ENCODE measurements around the gene ADAMTSL3.

ADAMTSL3 gene

DNA sequence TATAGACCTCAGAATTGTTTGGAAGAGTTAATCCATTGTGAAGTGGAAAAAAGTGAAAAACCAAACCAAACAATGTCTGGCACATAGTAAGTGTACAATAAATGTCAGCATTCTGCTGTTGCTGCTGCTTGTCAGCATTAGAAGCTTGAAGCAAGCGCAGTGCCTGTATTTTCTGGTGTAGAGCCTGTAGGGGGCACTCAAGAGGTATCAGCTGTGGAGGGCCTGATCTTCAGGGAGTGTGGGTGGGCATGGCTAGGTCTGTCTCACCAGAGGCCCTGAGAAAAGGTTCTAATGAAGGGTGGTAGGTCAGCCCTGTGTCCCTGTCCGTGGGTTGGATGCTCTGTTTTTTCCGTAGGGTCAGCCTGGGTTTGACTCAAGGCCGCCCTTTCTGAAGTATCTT lies 3.6 kb downstream of the ADAMTSL3 start:
- H3K9me3 ChIP-seq (ENCODE audit: control insufficient read depth, insufficient read depth, low read length), result no peaks in the 10 kb centered on the region; the same call in 1 of the 2 replicates
- H3K9me2 ChIP-seq (replicated peaks; ENCODE audit: control insufficient read depth, low read length), result no peaks in the 10 kb centered on the region
- H3K4me2 ChIP-seq (ENCODE audit: low read length), result no peak overlapping the region
- no peaks in the 10 kb centered on the region for H3K36me3 ChIP-seq (ENCODE audit: control insufficient read depth, low read length)
- TF ChIP-seq EZH2phosphoT487 (IDR thresholded peaks at IDR 0.05; ENCODE audit: borderline replicate concordance, low read length), result no peak
- TF ChIP-seq, protein P1, sequence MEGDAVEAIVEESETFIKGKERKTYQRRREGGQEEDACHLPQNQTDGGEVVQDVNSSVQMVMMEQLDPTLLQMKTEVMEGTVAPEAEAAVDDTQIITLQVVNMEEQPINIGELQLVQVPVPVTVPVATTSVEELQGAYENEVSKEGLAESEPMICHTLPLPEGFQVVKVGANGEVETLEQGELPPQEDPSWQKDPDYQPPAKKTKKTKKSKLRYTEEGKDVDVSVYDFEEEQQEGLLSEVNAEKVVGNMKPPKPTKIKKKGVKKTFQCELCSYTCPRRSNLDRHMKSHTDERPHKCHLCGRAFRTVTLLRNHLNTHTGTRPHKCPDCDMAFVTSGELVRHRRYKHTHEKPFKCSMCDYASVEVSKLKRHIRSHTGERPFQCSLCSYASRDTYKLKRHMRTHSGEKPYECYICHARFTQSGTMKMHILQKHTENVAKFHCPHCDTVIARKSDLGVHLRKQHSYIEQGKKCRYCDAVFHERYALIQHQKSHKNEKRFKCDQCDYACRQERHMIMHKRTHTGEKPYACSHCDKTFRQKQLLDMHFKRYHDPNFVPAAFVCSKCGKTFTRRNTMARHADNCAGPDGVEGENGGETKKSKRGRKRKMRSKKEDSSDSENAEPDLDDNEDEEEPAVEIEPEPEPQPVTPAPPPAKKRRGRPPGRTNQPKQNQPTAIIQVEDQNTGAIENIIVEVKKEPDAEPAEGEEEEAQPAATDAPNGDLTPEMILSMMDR (IDR thresholded peaks at IDR 0.05; ENCODE audit: low read depth, low read length, poor library complexity, severe bottlenecking), result peak; percentile 37
- H3K79me2 ChIP-seq (ENCODE audit: control insufficient read depth, low read length), result no peaks in the 10 kb centered on the region
- no peak overlapping the region for H3K4me3 ChIP-seq (ENCODE audit: low read length)
- no peaks in the 10 kb centered on the region for H3K27me3 ChIP-seq (ENCODE audit: control insufficient read depth, low read length)
- H4K20me1 ChIP-seq (ENCODE audit: control insufficient read depth, insufficient read depth, low read depth, low read length), result no peaks in the 10 kb centered on the region
- no peak overlapping the region for H3K27ac ChIP-seq (ENCODE audit: low read depth, low read length)
- no peaks in the 10 kb centered on the region for H3F3A ChIP-seq (ENCODE audit: control insufficient read depth, insufficient read depth)
- H3K4me1 ChIP-seq (ENCODE audit: control insufficient read depth, low read length), result no peaks in the 10 kb centered on the region

- no peaks in the 10 kb centered on the region for H3K4me1 ChIP-seq (ENCODE audit: control insufficient read depth, low read length)
Measured at GRCh38 chr15:83658430-83659416, 4.8 kb downstream of the ADAMTSL3 start.

GRCh38 chr15:83659417-83659812 lies 5.5 kb downstream of the ADAMTSL3 start:
- H3K79me2 ChIP-seq (ENCODE audit: control insufficient read depth, low read length), result no peaks in the 10 kb centered on the region
- no peaks in the 10 kb centered on the region for H3K4me1 ChIP-seq (ENCODE audit: control insufficient read depth, low read length)
- no peaks in the 10 kb centered on the region for H4K20me1 ChIP-seq (ENCODE audit: control insufficient read depth, insufficient read depth, low read depth, low read length)
- no peak overlapping the region for H3K4me3 ChIP-seq (ENCODE audit: low read length)
- no peaks in the 10 kb centered on the region for H3K9me2 ChIP-seq (replicated peaks; ENCODE audit: control insufficient read depth, low read length)
- no peaks in the 10 kb centered on the region for H3K36me3 ChIP-seq (ENCODE audit: control insufficient read depth, low read length)
- TF ChIP-seq EZH2phosphoT487 (IDR thresholded peaks at IDR 0.05; ENCODE audit: borderline replicate concordance, low read length), result no peak
- TF ChIP-seq, protein P1 (IDR thresholded peaks at IDR 0.05; ENCODE audit: low read depth, low read length, poor library complexity, severe bottlenecking), result no peak
- H3K9me3 ChIP-seq (ENCODE audit: control insufficient read depth, insufficient read depth, low read length), result no peaks in the 10 kb centered on the region; the same call in 1 of the 2 replicates
- no peak overlapping the region for H3K27ac ChIP-seq (ENCODE audit: low read depth, low read length)
- H3K4me2 ChIP-seq (ENCODE audit: low read length), result no peak overlapping the region
- H3K27me3 ChIP-seq (ENCODE audit: control insufficient read depth, low read length), result no peaks in the 10 kb centered on the region
- no peaks in the 10 kb centered on the region for H3F3A ChIP-seq (ENCODE audit: control insufficient read depth, insufficient read depth)

More at GRCh38 chr15:83658430-83659416, 4.8 kb downstream of the ADAMTSL3 start:
- Histone ChIP-seq H3K79me2 (ENCODE audit: control insufficient read depth, low read length) (no peaks in the 10 kb centered on the region), H3K9me2 (replicated peaks; ENCODE audit: control insufficient read depth, low read length) (no peaks in the 10 kb centered on the region), H3K27ac (ENCODE audit: low read depth, low read length) (no peak overlapping the region), H3K9me3 (ENCODE audit: control insufficient read depth, insufficient read depth, low read length) (no peaks in the 10 kb centered on the region; the same call in 1 of the 2 replicates), H3K27me3 (ENCODE audit: control insufficient read depth, low read length) (no peaks in the 10 kb centered on the region), H3F3A (ENCODE audit: control insufficient read depth, insufficient read depth) (no peaks in the 10 kb centered on the region), H3K36me3 (ENCODE audit: control insufficient read depth, low read length) (no peaks in the 10 kb centered on the region), H4K20me1 (ENCODE audit: control insufficient read depth, insufficient read depth, low read depth, low read length) (no peaks in the 10 kb centered on the region), H3K4me2 (ENCODE audit: low read length) (no peak overlapping the region), H3K4me3 (ENCODE audit: low read length) (no peak overlapping the region)
- TF ChIP-seq EZH2phosphoT487 (IDR thresholded peaks at IDR 0.05; ENCODE audit: borderline replicate concordance, low read length), result no peak
- TF ChIP-seq, protein P1 (IDR thresholded peaks at IDR 0.05; ENCODE audit: low read depth, low read length, poor library complexity, severe bottlenecking), result no peak
